Osteocyte (in vitro differentiated cells): ENCODE results near the gene TNKS2. TPM values are rescaled to one million over a fixed set of nuclear protein-coding genes. Genes with fewer than 3 reads are reported as not detected.

Experiments used
- DNase-seq: peaks from one replicate; pipeline ENCODE4 v3.0.0; 2021; ENCODE audit warnings: mixed read lengths; ENCODE audit not compliant: unreplicated experiment; ENCODE audit errors: extremely low spot score
- H3K27ac Mint-ChIP-seq: one replicate; pipeline ENCODE4 v1.8.0; 2021; ENCODE audit warnings: mild to moderate bottlenecking, mixed read lengths; ENCODE audit not compliant: unreplicated experiment
- H3K27me3 Mint-ChIP-seq: one replicate; pipeline ENCODE4 v1.8.0; 2021; ENCODE audit warnings: mixed read lengths; ENCODE audit not compliant: unreplicated experiment
- H3K36me3 Mint-ChIP-seq: one replicate; pipeline ENCODE4 v1.8.0; 2021; ENCODE audit warnings: mixed read lengths; ENCODE audit not compliant: unreplicated experiment
- H3K4me1 Mint-ChIP-seq: one replicate; pipeline ENCODE4 v1.8.0; 2021; ENCODE audit warnings: mixed read lengths; ENCODE audit not compliant: unreplicated experiment
- H3K4me3 Mint-ChIP-seq: one replicate; pipeline ENCODE4 v1.8.0; 2021; ENCODE audit warnings: mild to moderate bottlenecking, moderate library complexity, mixed read lengths; ENCODE audit not compliant: unreplicated experiment
- H3K9me3 Mint-ChIP-seq: one replicate; pipeline ENCODE4 v1.8.0; 2021; ENCODE audit warnings: mixed read lengths; ENCODE audit not compliant: unreplicated experiment
- total RNA-seq: library from RNA; stranded (reverse); gene quantifications from 2 replicates; pipeline ENCODE4 v1.2.1, GENCODE V29; 2021
- TF ChIP-seq, protein P1 (sequence below): fragments of 200-600 bp; sonication (generic); IDR thresholded peaks from 2 replicates; pipeline ENCODE4 v1.5.0; 2021; ENCODE audit warnings: antibody characterized with exemption, mild to moderate bottlenecking, moderate library complexity

The TNKS2 gene
- total RNA-seq, 1 donor from 2014 or later, result 64.9 TPM

DNA sequence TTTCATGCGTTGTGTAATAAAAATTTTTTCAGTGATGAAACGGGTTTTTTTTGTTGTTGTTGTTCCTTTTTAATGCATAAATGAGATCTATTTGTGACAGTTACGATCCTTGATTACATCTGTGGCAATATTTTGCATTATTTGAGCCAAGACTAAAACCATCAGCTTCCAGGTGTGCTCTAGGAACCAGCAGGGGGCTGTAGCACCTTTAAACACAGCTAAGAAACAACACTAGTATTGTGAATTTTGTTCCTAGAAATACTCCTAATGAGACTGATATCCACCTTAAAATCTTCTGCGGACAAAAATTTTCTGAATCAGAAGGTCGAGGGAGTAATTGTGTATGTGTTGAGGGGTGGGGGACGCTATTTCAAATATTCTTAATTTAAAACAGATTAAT, 58.4 kb downstream of the TNKS2 start:
- Mint-ChIP-seq H3K36me3 (peaks cover 55% of the 10 kb centered on the region), H3K27ac (no peak overlapping the region), H3K27me3 (no peaks in the 10 kb centered on the region), H3K4me1 (no peaks in the 10 kb centered on the region), H3K4me3 (no peak overlapping the region), H3K9me3 (no peaks in the 10 kb centered on the region)
- DNase-seq, result no peak
- TF ChIP-seq, protein P1, sequence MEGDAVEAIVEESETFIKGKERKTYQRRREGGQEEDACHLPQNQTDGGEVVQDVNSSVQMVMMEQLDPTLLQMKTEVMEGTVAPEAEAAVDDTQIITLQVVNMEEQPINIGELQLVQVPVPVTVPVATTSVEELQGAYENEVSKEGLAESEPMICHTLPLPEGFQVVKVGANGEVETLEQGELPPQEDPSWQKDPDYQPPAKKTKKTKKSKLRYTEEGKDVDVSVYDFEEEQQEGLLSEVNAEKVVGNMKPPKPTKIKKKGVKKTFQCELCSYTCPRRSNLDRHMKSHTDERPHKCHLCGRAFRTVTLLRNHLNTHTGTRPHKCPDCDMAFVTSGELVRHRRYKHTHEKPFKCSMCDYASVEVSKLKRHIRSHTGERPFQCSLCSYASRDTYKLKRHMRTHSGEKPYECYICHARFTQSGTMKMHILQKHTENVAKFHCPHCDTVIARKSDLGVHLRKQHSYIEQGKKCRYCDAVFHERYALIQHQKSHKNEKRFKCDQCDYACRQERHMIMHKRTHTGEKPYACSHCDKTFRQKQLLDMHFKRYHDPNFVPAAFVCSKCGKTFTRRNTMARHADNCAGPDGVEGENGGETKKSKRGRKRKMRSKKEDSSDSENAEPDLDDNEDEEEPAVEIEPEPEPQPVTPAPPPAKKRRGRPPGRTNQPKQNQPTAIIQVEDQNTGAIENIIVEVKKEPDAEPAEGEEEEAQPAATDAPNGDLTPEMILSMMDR, result no peak

DNA sequence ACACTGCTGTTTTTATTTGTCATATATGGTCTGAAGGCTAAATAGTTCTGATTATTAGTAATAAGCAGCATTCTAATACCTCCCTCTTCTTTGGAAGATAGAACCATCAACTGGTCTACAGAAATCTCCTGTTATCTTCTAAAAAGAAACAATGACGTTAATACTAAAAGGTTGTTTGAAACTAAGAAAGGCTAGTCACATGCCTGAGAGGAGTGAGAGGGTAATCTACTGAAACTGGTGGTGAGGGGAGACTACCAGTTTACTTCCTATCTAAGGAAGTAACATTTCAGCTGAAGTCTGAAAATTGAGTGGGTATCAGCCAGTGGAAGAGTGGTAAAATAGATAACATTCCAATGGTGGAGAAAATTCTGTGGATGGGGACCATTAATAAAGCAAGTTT, 62.7 kb downstream of the TNKS2 start:
- no peaks in the 10 kb centered on the region for H3K9me3 Mint-ChIP-seq
- H3K36me3 Mint-ChIP-seq, result peaks cover 62% of the 10 kb centered on the region
- no peak overlapping the region for H3K27ac Mint-ChIP-seq
- no peaks in the 10 kb centered on the region for H3K4me1 Mint-ChIP-seq
- TF ChIP-seq, protein P1, result no peak
- no peaks in the 10 kb centered on the region for H3K27me3 Mint-ChIP-seq
- DNase-seq, result no peak
- H3K4me3 Mint-ChIP-seq, result no peak overlapping the region

DNA sequence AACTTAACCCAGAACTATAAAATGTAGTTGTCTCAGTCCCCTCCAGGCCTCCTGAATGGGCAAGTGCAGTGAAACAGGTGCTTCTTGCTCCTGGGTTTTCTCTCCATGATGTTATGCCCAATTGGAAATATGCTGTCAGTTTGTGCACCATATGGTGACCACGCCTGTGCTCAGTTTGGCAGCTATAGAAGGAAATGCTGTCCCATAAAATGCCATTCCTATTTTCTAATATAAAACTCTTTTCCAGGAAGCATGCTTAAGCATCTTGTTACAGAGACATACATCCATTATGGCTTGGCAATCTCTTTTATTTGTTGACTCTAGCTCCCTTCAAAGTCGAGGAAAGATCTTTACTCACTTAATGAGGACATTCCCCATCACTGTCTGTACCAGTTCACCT, 65.9 kb downstream of the TNKS2 start:
- Mint-ChIP-seq H3K27me3 (no peaks in the 10 kb centered on the region), H3K27ac (no peak overlapping the region), H3K4me3 (no peak overlapping the region), H3K9me3 (no peaks in the 10 kb centered on the region), H3K4me1 (no peaks in the 10 kb centered on the region), H3K36me3 (peaks cover 39% of the 10 kb centered on the region)
- TF ChIP-seq, protein P1, result no peak
- no peak for DNase-seq

DNA sequence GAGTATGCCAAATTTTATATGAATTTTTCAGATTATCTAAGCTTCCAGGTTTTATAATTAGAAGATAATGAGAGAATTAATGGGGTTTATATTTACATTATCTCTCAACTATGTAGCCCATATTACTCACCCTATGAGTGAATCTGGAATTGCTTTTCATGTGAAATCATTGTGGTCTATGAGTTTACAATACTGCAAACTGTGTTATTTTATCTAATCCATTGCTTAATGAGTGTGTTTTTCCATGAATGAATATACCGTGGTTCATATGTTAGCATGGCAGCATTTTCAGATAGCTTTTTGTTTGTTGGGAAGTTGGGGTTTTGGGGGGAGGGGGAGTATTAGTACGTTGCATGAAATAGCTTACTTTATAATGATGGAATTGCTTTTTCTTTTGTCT, 66.5 kb downstream of the TNKS2 start:
- no peak overlapping the region for H3K27ac Mint-ChIP-seq
- DNase-seq, result no peak

DNA sequence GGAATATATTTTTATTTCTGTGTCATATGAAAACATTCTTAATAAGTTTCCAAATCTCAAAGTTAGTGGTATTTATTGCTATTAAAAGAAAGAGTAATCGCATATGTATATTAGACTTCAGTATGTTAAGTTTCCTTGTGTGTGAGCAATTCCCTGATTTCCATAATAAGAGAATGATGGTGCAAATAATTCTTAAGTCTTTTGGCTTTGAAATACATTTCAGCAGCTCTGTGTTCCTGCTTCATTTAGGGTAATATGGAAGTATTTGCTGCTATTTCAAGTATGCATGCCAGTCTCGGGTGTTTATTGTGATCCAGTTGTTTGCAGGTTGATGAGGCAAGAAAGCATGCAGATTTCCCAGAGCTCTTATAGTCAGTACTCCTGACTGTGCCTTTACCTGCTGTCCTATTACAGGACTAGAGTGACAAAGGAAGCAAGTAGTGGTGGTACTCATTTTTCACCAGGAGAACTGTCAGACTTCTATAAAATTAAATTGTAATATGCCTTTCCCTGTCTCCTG, 67.4 kb downstream of the TNKS2 start:
- H3K4me3 Mint-ChIP-seq, result no peak overlapping the region
- no peaks in the 10 kb centered on the region for H3K27me3 Mint-ChIP-seq
- H3K9me3 Mint-ChIP-seq, result no peaks in the 10 kb centered on the region
- TF ChIP-seq, protein P1, result no peak
- no peak for DNase-seq
- no peaks in the 10 kb centered on the region for H3K4me1 Mint-ChIP-seq
- peaks cover 33% of the 10 kb centered on the region for H3K36me3 Mint-ChIP-seq
- no peak overlapping the region for H3K27ac Mint-ChIP-seq

More for the DNA sequence above, 66.5 kb downstream of the TNKS2 start:
- Mint-ChIP-seq H3K9me3 (no peaks in the 10 kb centered on the region), H3K36me3 (peaks cover 38% of the 10 kb centered on the region), H3K27me3 (no peaks in the 10 kb centered on the region), H3K4me3 (no peak overlapping the region), H3K4me1 (no peaks in the 10 kb centered on the region)
- TF ChIP-seq, protein P1, result no peak
